Gastroesophageal sphincter (tissue), 3 donors: ENCODE data around the gene PDIA5.

Experiments
- CTCF ChIP-seq, 4 experiments: fragments of 200-600 bp in 2 of 4; fragments of 450-650 bp in 2 of 4; sonication (generic) in 1 of 4; IDR thresholded peaks; one replicate each; pipeline ENCODE4 v1.5.1; 2017 to 2019; ENCODE audit warnings: antibody characterized with exemption in 4 of 4, mild to moderate bottlenecking in 2 of 4, moderate library complexity in 2 of 4
- EP300 ChIP-seq: sonication (generic); formaldehyde crosslinking; IDR thresholded peaks from one replicate; pipeline ENCODE4 v1.6.1; 2017; ENCODE audit warnings: antibody characterized with exemption, mild to moderate bottlenecking
- POLR2A ChIP-seq, 2 donors: fragments of 450-650 bp; IDR thresholded peaks; one replicate each; pipeline ENCODE4 v1.6.1; 2017; ENCODE audit warnings: antibody characterized with exemption in 2 of 2, mild to moderate bottlenecking in 2 of 2, moderate library complexity in 1 of 2

GRCh38 chr3:123110282-123110975 is 43.6 kb downstream of the PDIA5 start:
- TF ChIP-seq CTCF (IDR thresholded peaks at IDR 0.05) (no peak), POLR2A (IDR thresholded peaks at IDR 0.05) (no peak), EP300 (no peak)
